HG03469 (cell line): ENCODE measurements around the gene DENND5A.

Experiments
- ATAC-seq: cut with Tn5 transposase; IDR thresholded peaks from one replicate; pipeline ENCODE4 v1.9.1; 2021; ENCODE audit warnings: mild to moderate bottlenecking, moderate library complexity, moderate number of reproducible peaks; ENCODE audit not compliant: unreplicated experiment

The DENND5A gene

GRCh38 chr11:9265211-9266131 lies at the start of gene DENND5A:
DENND5A (minus strand) TSS chr11:9265350; CDS start chr11:9265069, 281 bp downstream.
- ATAC-seq, result no peak

- peak; percentile 85 for ATAC-seq
These were observed 49.3 kb upstream of the DENND5A start, which contains the start of gene TMEM41B for GRCh38 chr11:9314291-9315077. TMEM41B (minus strand) TSS chr11:9314593; CDS start chr11:9314441, 152 bp downstream.

GRCh38 chr11:9313648-9314290 lies 48.6 kb upstream of the DENND5A start:
- ATAC-seq, result no peak

GRCh38 chr11:9310485-9311090 lies 45.4 kb upstream of the DENND5A start:
- no peak for ATAC-seq

GRCh38 chr11:9304178-9304577 lies 39.0 kb upstream of the DENND5A start:
- no peak for ATAC-seq

GRCh38 chr11:9302448-9302847 lies 37.3 kb upstream of the DENND5A start:
- ATAC-seq, result no peak

- ATAC-seq, result no peak
These were observed 36.6 kb upstream of the DENND5A start for GRCh38 chr11:9301720-9302119.

- ATAC-seq, result no peak
These were observed 28.5 kb upstream of the DENND5A start for GRCh38 chr11:9293646-9294045.

- ATAC-seq, result no peak
These were observed 20.9 kb upstream of the DENND5A start for GRCh38 chr11:9285850-9286587.

GRCh38 chr11:9280655-9281301 lies 15.6 kb upstream of the DENND5A start:
- peak; percentile 76 for ATAC-seq

GRCh38 chr11:9277176-9277575 lies 12.0 kb upstream of the DENND5A start:
- no peak for ATAC-seq

GRCh38 chr11:9276571-9276970 lies 11.4 kb upstream of the DENND5A start:
- no peak for ATAC-seq

- ATAC-seq, result no peak
These were observed 9.5 kb upstream of the DENND5A start for GRCh38 chr11:9274499-9275258.

GRCh38 chr11:9273376-9274336 lies 8.5 kb upstream of the DENND5A start:
- ATAC-seq, result no peak

- ATAC-seq, result no peak
These were observed 4.4 kb upstream of the DENND5A start for GRCh38 chr11:9269492-9270013.

- no peak for ATAC-seq
These were observed 2.5 kb upstream of the DENND5A start for GRCh38 chr11:9267680-9268079.

- no peak for ATAC-seq
These were observed 1.8 kb upstream of the DENND5A start for GRCh38 chr11:9266926-9267325.
